H9 (cell line): ENCODE measurements around the gene INAFM1. TPM values are rescaled to one million over a fixed set of nuclear protein-coding genes. Genes with fewer than 3 reads are reported as not detected.

Source experiments
- DNase-seq: peaks from one replicate; pipeline ENCODE4 v3.0.0-alpha.2; 2017
- H2AFZ ChIP-seq: one replicate; pipeline ENCODE4 v1.6.1; 2013; ENCODE audit warnings: mild to moderate bottlenecking, low read length, control low read depth, moderate library complexity
- H2AK5ac ChIP-seq: 2 replicates; pipeline ENCODE4 v1.6.1; 2013; ENCODE audit warnings: low read length, control low read depth, mixed read lengths; ENCODE audit not compliant: insufficient read length
- H2BK120ac ChIP-seq: one replicate; pipeline ENCODE4 v1.6.1; 2013; ENCODE audit warnings: low read depth, mild to moderate bottlenecking, low read length, control low read depth, inconsistent platforms; ENCODE audit not compliant: poor library complexity, severe bottlenecking
- H2BK12ac ChIP-seq: 2 replicates; pipeline ENCODE4 v1.6.1; 2013; ENCODE audit warnings: low read length, control low read depth, mixed read lengths, low read depth; ENCODE audit not compliant: insufficient read length
- H2BK15ac ChIP-seq: 2 replicates; pipeline ENCODE4 v1.6.1; 2013; ENCODE audit warnings: low read depth, low read length, control low read depth
- H2BK20ac ChIP-seq: one replicate; pipeline ENCODE4 v1.6.1; 2013; ENCODE audit warnings: low read depth, mild to moderate bottlenecking, low read length, control low read depth, inconsistent platforms; ENCODE audit not compliant: poor library complexity, severe bottlenecking
- H2BK5ac ChIP-seq: 2 replicates; pipeline ENCODE4 v1.6.1; 2013; ENCODE audit warnings: low read length, control low read depth, mixed read lengths; ENCODE audit not compliant: insufficient read length
- H3K14ac ChIP-seq: 2 replicates; pipeline ENCODE4 v1.6.1; 2013; ENCODE audit warnings: low read length, control low read depth; ENCODE audit not compliant: insufficient read depth
- H3K18ac ChIP-seq: 2 replicates; pipeline ENCODE4 v1.6.1; 2013; ENCODE audit warnings: low read depth, mild to moderate bottlenecking, mixed read lengths, low read length, control low read depth; ENCODE audit not compliant: insufficient read length
- H3K23ac ChIP-seq: 2 replicates; pipeline ENCODE4 v1.6.1; 2013; ENCODE audit warnings: low read length, control low read depth, mixed read lengths, low read depth; ENCODE audit not compliant: insufficient read length
- H3K23me2 ChIP-seq: 2 replicates; pipeline ENCODE4 v1.6.1; 2013; ENCODE audit warnings: low read depth, mild to moderate bottlenecking, mixed read lengths, low read length, control low read depth; ENCODE audit not compliant: insufficient read length, poor library complexity, severe bottlenecking
- H3K27ac ChIP-seq: 2 replicates; pipeline ENCODE4 v1.5.1; 2013; ENCODE audit warnings: low read length, control low read depth, mixed read lengths, low read depth; ENCODE audit not compliant: insufficient read length
- H3K27me3 ChIP-seq: 2 replicates; pipeline ENCODE4 v1.6.1; 2013; ENCODE audit warnings: low read length, control low read depth, inconsistent platforms; ENCODE audit not compliant: insufficient read depth
- H3K4ac ChIP-seq: 2 replicates; pipeline ENCODE4 v1.6.1; 2013; ENCODE audit warnings: low read depth, mild to moderate bottlenecking, control low read depth, inconsistent platforms, low read length, moderate library complexity
- H3K4me1 ChIP-seq: 2 replicates; pipeline ENCODE4 v1.6.1; 2013; ENCODE audit warnings: low read length, control low read depth, inconsistent platforms; ENCODE audit not compliant: insufficient read depth
- H3K4me2 ChIP-seq: 2 replicates; pipeline ENCODE4 v1.6.1; 2013; ENCODE audit warnings: low read length, control low read depth, mixed read lengths; ENCODE audit not compliant: insufficient read length, insufficient read depth
- H3K56ac ChIP-seq: 2 replicates; pipeline ENCODE4 v1.6.1; 2013; ENCODE audit warnings: low read depth, mild to moderate bottlenecking, mixed read lengths, low read length, control low read depth; ENCODE audit not compliant: insufficient read length
- H3K79me1 ChIP-seq: 2 replicates; pipeline ENCODE4 v1.6.1; 2013; ENCODE audit warnings: low read depth, mild to moderate bottlenecking, moderate library complexity, low read length, control low read depth, inconsistent platforms; ENCODE audit not compliant: insufficient read depth, poor library complexity, severe bottlenecking
- H3K79me2 ChIP-seq: 2 replicates; pipeline ENCODE4 v1.6.1; 2013; ENCODE audit warnings: low read length, control low read depth, inconsistent platforms; ENCODE audit not compliant: insufficient read depth
- H3K9ac ChIP-seq: 2 replicates; pipeline ENCODE4 v1.6.1; 2013; ENCODE audit warnings: low read length, control low read depth, mixed read lengths; ENCODE audit not compliant: insufficient read length; ENCODE audit errors: extremely low read depth
- H3K9me3 ChIP-seq: one replicate; pipeline ENCODE4 v1.6.1; 2013; ENCODE audit warnings: low read depth, low read length, inconsistent platforms; ENCODE audit not compliant: control insufficient read depth
- H3T11ph ChIP-seq: one replicate; pipeline ENCODE4 v1.6.1; 2013; ENCODE audit warnings: mild to moderate bottlenecking, low read length, control low read depth, inconsistent platforms
- H4K20me1 ChIP-seq: one replicate; pipeline ENCODE4 v1.6.1; 2013; ENCODE audit not compliant: control insufficient read depth, insufficient read length, insufficient read depth
- H4K5ac ChIP-seq: 2 replicates; pipeline ENCODE4 v1.6.1; 2013; ENCODE audit warnings: low read depth, mild to moderate bottlenecking, mixed read lengths, low read length, control low read depth; ENCODE audit not compliant: insufficient read length
- H4K8ac ChIP-seq: replicated peaks from 2 replicates; pipeline ENCODE4 v1.6.1; 2013; ENCODE audit warnings: low read length, control low read depth, mixed read lengths, low read depth; ENCODE audit not compliant: insufficient read length
- H4K91ac ChIP-seq: 2 replicates; pipeline ENCODE4 v1.6.1; 2013; ENCODE audit warnings: low read depth, mild to moderate bottlenecking, moderate library complexity, mixed read lengths, low read length, control low read depth; ENCODE audit not compliant: insufficient read length
- H3K27ac Mint-ChIP-seq, 3 experiments: 2 replicates in 2 of 3; 3 replicates in 1 of 3; pipeline ENCODE4 v1.8.0; 2020 to 2021; ENCODE audit warnings: mixed read lengths in 3 of 3, mild to moderate bottlenecking in 1 of 3, moderate library complexity in 1 of 3
- H3K27me3 Mint-ChIP-seq: 2 replicates; pipeline ENCODE4 v1.8.0; 2021; ENCODE audit warnings: low read depth, mild to moderate bottlenecking, moderate library complexity, mixed read lengths
- H3K36me3 Mint-ChIP-seq, 3 experiments: 2 replicates in 2 of 3; 3 replicates in 1 of 3; pipeline ENCODE4 v1.8.0; 2020 to 2021; ENCODE audit warnings: low read depth in 3 of 3, mixed read lengths in 3 of 3; ENCODE audit not compliant: insufficient read depth in 1 of 3
- H3K4me1 Mint-ChIP-seq, 2 experiments: 2 replicates each; pipeline ENCODE4 v1.8.0; 2020; ENCODE audit warnings: mixed read lengths in 2 of 2
- H3K4me3 Mint-ChIP-seq, 2 experiments: 2 replicates in 1 of 2; 3 replicates in 1 of 2; pipeline ENCODE4 v1.8.0; 2020 to 2021; ENCODE audit warnings: mild to moderate bottlenecking in 2 of 2, mixed read lengths in 2 of 2, moderate library complexity in 1 of 2
- H3K9me3 Mint-ChIP-seq, 2 experiments: 2 replicates in 1 of 2; 3 replicates in 1 of 2; pipeline ENCODE4 v1.8.0; 2020; ENCODE audit warnings: mild to moderate bottlenecking in 2 of 2, mixed read lengths in 2 of 2, moderate library complexity in 1 of 2
- WGBS: extraction: QIAGEN DNeasy Blood & Tissue Kit; methylation state at CpG from one replicate; pipeline ENCODE4 v1.1.7; 2013; ENCODE audit warnings: missing lambda C conversion rate, low lambda C conversion rate, mixed read lengths; ENCODE audit not compliant: insufficient read length; ENCODE audit errors: extremely low coverage; 5-methylcytosine and 5-hydroxymethylcytosine counted together
- total RNA-seq: library from RNA; stranded (reverse); gene quantifications from 2 replicates; pipeline ENCODE4 v1.2.1, GENCODE V29; 2021
- TF ChIP-seq, protein P1 (sequence below): fragments of 200-600 bp; sonication (generic); conservative IDR thresholded peaks from 3 replicates; pipeline ENCODE4 v1.8.0; 2021; ENCODE audit warnings: antibody characterized with exemption, mild to moderate bottlenecking

Gene INAFM1
- total RNA-seq, 1 experiment from 2014 or later, result 8.5 TPM

DNA sequence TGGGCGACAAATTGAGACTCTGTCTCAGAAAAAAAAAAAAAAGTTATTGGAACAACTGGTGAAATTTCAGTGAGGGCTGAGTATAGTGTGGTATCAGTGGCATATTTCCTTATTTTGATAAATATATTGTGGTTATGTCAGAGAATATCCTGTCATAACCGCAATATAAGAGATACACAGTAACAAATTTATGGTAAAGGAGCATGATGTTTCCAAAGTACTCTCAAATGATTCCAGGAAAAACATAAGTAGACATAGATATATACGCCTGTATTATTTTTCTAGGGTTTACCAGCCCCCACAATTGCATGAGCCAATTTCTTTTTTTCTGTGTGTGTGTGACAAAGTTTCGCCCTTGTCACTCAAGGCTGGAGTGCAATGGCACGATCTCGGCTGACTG lies 29.3 kb downstream of the INAFM1 start:
- Histone ChIP-seq H3K4ac (no peak overlapping the region), H3K27me3 (no peaks in the 10 kb centered on the region), H3K4me2 (no peak overlapping the region), H3K27ac (no peak overlapping the region), H3T11ph (no peak overlapping the region), H2AK5ac (no peak overlapping the region), H3K79me1 (no peaks in the 10 kb centered on the region), H4K20me1 (no peaks in the 10 kb centered on the region), H2BK12ac (no peak overlapping the region), H2AFZ (no peak overlapping the region), H4K8ac (no peak overlapping the region), H3K9me3 (no peaks in the 10 kb centered on the region), H3K79me2 (no peaks in the 10 kb centered on the region), H4K91ac (no peak overlapping the region), H2BK120ac (no peak overlapping the region), H2BK5ac (no peak overlapping the region), H3K23me2 (no peaks in the 10 kb centered on the region), H4K5ac (no peak overlapping the region), H3K14ac (no peak overlapping the region), H3K56ac (no peak overlapping the region), H2BK20ac (no peak overlapping the region), H3K4me1 (no peaks in the 10 kb centered on the region), H3K18ac (no peak overlapping the region), H3K9ac (no peak overlapping the region), H2BK15ac (no peak overlapping the region), H3K23ac (no peak overlapping the region)
- peaks cover 7% of the 10 kb centered on the region in 2 experiments for H3K4me1 Mint-ChIP-seq
- TF ChIP-seq, protein P1, sequence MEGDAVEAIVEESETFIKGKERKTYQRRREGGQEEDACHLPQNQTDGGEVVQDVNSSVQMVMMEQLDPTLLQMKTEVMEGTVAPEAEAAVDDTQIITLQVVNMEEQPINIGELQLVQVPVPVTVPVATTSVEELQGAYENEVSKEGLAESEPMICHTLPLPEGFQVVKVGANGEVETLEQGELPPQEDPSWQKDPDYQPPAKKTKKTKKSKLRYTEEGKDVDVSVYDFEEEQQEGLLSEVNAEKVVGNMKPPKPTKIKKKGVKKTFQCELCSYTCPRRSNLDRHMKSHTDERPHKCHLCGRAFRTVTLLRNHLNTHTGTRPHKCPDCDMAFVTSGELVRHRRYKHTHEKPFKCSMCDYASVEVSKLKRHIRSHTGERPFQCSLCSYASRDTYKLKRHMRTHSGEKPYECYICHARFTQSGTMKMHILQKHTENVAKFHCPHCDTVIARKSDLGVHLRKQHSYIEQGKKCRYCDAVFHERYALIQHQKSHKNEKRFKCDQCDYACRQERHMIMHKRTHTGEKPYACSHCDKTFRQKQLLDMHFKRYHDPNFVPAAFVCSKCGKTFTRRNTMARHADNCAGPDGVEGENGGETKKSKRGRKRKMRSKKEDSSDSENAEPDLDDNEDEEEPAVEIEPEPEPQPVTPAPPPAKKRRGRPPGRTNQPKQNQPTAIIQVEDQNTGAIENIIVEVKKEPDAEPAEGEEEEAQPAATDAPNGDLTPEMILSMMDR, result no peak
- H3K36me3 Mint-ChIP-seq, result no peaks in the 10 kb centered on the region
- no peak overlapping the region for H3K27ac Mint-ChIP-seq
- no peak overlapping the region for H3K4me3 Mint-ChIP-seq
- H3K9me3 Mint-ChIP-seq, result peaks cover 0 to 2% of the 10 kb centered on the region in 2 experiments; a peak in 2 of 5 replicates
- peaks cover 7% of the 10 kb centered on the region for H3K27me3 Mint-ChIP-seq
- no peak for DNase-seq
- WGBS, result no CpG with 5 or more reads among the region's 6 CpGs
